ENCODE measurements around the gene RNF13.
"Not testable (repeated sequence)": the region's sequence is repeated elsewhere in the genome, so short reads cannot be mapped to it uniquely, and the experiment has no call there.

Gene RNF13

GRCh38 chr3:149844091-149844490 is 31.1 kb downstream of the RNF13 start:
- no peak for DNase-seq

GRCh38 chr3:149845570-149846244 is 32.7 kb downstream of the RNF13 start:
- no peak for DNase-seq

- DNase-seq = no peak
Measured at GRCh38 chr3:149848238-149848637, 35.2 kb downstream of the RNF13 start.

- no peak for DNase-seq
Measured at GRCh38 chr3:149848688-149849087, 35.7 kb downstream of the RNF13 start.

- no peak for DNase-seq
Measured at GRCh38 chr3:149850787-149851584, 38.0 kb downstream of the RNF13 start.

- DNase-seq = no peak
Measured at GRCh38 chr3:149858911-149859310, 45.9 kb downstream of the RNF13 start.

- DNase-seq = no peak
Measured at GRCh38 chr3:149860881-149861280, 47.9 kb downstream of the RNF13 start.

- no peak for DNase-seq
Measured at GRCh38 chr3:149867563-149867962, 54.5 kb downstream of the RNF13 start.

GRCh38 chr3:149871855-149872254 is 58.8 kb downstream of the RNF13 start:
- DNase-seq = no peak

- DNase-seq = no peak
Measured at GRCh38 chr3:149872589-149872988, 59.6 kb downstream of the RNF13 start.

- no peak for DNase-seq
Measured at GRCh38 chr3:149877668-149878067, 64.7 kb downstream of the RNF13 start.

- DNase-seq = no peak
Measured at GRCh38 chr3:149879872-149880271, 66.9 kb downstream of the RNF13 start.

- DNase-seq = no peak
Measured at GRCh38 chr3:149881879-149882278, 68.9 kb downstream of the RNF13 start.

- no peak for DNase-seq
Measured at GRCh38 chr3:149883134-149883533, 70.1 kb downstream of the RNF13 start.

GRCh38 chr3:149883860-149884259 is 70.8 kb downstream of the RNF13 start:
- DNase-seq = not testable (repeated sequence)

- DNase-seq = not testable (repeated sequence)
Measured at GRCh38 chr3:149884848-149885247, 71.8 kb downstream of the RNF13 start.

- DNase-seq = no peak
Measured at GRCh38 chr3:149886957-149887356, 73.9 kb downstream of the RNF13 start.

- no peak for DNase-seq
Measured at GRCh38 chr3:149891621-149892020, 78.6 kb downstream of the RNF13 start.

GRCh38 chr3:149892371-149892770 is 79.4 kb downstream of the RNF13 start:
- no peak for DNase-seq

- no peak for DNase-seq
Measured at GRCh38 chr3:149894205-149894604, 81.2 kb downstream of the RNF13 start.

- DNase-seq = no peak
Measured at GRCh38 chr3:149895339-149895738, 82.3 kb downstream of the RNF13 start.

GRCh38 chr3:149895769-149896168 is 82.8 kb downstream of the RNF13 start:
- DNase-seq = no peak

GRCh38 chr3:149898771-149899170 is 85.8 kb downstream of the RNF13 start:
- DNase-seq = no peak

GRCh38 chr3:149900322-149900721 is 87.3 kb downstream of the RNF13 start:
- no peak for DNase-seq

All from cerebellar nuclear complex (tissue), 1 donor.